Caki2 (cell line): ENCODE results near the gene ARL6IP1. TPM values are rescaled to one million over a fixed set of nuclear protein-coding genes. Genes with fewer than 3 reads are reported as not detected.

Experiments
- DNase-seq: peaks from one replicate; pipeline ENCODE4 v3.0.0-alpha.2; 2015; ENCODE audit warnings: low read depth
- in situ Hi-C: cut with HindIII; loops from 2 replicates; pipeline ENCODE4 v1.10.0; 2016; ENCODE audit warnings: low sequenced_read_pairs, low pct_unique_long_range_greater_than_20kb, mixed read lengths
- total RNA-seq: library from RNA; depleted of rRNA; stranded (reverse); fragments of >200 nt; shearing (Covaris generic); gene quantifications from 2 replicates; pipeline ENCODE4 v1.2.3, GENCODE V29; 2014; ENCODE audit warnings: low replicate concordance; rRNA removed

The ARL6IP1 gene
- 237 and 308 TPM in 2 replicates for total RNA-seq

DNA sequence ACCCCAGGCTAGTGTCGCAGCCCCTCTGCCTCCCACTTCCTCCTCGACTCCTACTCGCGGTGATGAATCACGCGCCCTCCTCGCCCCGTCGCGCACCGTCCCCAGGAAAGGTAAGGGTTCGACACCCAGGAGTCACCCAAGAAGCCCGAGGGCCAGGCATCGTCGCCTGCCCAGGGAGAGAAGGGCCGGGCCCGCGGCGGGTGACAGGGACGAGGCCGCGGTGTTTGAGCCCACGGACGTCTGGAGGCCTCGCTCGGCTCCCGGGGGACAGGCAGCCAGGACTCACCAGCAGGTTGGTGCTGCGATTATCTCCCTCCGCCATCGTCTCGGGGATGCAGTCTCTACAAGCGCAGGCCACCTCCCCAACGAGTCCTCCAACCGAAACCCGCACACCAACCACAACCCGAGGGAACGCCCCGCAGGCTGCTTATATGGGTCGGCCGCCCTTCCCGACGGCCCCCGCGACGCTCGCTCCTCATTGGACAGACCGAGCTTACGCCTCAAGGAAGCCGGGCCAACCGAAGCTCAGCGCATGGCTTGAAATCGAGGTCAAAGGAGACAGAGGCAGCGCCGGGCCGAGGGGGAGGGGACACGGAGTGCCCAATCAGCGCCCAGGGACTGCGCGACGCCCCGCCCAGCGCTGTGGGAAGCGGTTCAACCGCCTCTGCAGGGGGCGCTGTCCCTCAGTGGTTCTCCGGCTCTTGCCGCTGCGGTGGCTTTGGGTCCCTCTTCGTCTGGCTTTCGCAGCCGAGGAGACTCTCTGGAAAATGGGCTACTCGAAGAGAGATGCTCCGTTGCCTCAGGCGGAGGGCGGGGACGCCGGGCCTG is at the start of gene ARL6IP1:
Gene ARL6IP1 (minus strand): TSS at position 405 of the 828 bp plus-strand sequence. CDS start 83 bp downstream, at position 322.
- DNase-seq: peak; percentile 100
- in situ Hi-C loops: loop anchor here (10.0 kb wide), 1 partner anchor 173 kb away; no protein-coding TSS in a partner anchor

DNA sequence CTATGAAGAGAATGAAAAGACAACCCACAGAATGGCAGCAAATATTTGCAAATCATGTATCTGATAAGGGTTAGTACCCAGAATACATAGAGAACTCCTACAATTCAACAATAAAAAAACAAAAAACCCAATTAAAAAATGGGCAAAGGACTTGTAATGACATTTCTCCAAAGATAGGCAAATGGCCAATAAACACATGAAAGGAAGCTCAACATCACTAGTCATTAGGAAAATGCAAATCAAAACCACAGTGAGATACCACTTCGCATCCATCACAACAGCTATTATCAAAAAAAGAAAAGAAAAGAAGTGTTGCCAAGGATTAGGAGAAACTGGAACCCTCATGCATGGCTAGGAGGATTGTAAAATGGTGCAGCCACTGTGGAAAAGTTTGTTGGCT is 45.1 kb upstream of the ARL6IP1 start:
- in situ Hi-C loops: no loop called here
- no peak for DNase-seq

DNA sequence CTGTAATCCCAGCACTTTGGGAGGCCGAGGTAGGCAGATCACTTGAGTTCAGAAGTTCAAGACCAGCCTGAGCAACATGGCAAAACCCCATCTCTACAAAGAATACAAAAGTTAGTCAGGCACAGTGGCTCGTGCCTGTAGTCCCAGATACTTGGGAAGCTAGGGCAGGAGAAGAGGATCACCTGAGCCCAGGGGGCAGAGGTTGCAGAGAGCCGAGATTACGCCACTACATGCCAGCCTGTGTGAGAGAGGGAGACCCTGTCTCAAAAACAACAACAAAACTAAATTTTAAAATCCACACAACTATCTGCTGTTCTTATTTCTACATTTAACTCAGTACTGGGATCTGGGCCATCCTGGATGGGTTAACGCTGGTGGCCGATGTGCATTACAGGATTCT is 41.2 kb upstream of the ARL6IP1 start:
- no peak for DNase-seq
- in situ Hi-C loops: no loop called here

DNA sequence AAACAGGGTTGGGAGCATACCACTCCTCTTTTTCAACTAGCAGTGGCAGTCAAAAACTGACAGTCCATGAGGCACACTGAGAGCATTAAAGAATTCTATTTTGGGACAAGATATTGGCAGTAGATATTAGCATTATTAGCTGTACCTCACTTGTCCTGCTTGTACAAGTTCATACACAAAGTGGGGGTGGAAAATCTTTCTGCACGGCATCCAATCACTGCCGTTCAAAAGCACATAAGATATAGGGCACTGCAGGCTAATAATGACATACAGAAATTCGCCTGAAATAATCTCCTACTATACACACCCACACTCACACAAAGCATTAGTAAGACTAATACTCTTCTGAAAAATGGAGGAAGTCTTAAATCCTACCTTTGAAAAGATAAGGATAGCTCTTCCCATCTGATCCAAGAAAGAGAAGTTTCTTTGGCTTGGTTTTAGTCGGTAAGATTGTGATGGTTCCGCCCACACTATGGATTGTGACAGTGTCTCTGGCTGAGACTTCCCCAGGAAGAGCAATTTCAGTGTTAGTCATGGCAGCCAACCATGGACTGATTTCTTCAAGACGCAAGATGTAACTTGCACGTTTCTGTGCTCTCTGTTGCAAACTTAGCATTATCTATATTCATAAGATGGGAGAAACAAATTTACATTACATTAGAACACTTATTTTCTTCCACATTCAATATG is 40.6 kb upstream of the ARL6IP1 start:
- DNase-seq: no peak
- in situ Hi-C loops: no loop called here

DNA sequence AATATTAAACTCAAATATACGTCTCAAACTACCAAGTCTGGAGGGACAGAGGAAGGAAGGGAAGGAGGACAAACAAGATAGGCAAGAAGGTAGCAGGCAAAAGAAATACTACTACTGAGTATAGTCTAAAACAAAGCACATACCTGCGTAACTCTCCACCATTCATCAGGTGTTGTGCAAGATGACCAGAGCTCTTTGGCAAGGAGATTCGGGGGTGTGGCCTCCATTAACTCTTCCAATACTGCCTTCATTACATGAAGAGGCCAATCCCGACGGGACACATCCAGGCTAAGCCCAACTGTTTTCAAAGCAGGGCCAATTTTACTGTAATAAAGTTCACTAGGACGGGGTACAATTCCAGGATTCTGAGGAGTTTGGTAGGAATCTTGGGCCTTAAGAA is 38.2 kb upstream of the ARL6IP1 start:
- in situ Hi-C loops: no loop called here
- no peak for DNase-seq

DNA sequence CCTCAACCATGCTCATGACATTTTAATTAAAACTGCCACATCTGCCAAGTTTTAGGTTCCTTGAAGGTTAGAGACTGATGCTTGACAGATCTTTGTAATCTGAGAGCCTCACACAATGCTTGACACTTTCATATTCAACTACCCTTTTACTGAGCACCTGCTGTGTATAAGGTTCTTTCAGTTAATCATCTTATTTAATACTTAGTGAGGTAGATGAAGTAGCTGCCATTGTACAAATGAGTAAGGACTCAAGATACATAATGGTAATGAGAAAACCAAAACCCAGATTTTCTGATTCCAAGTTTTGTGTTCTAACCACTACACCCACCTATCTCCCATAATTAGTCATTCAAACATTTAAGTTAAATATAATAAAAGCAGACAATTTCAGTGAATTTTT is 35.4 kb upstream of the ARL6IP1 start:
- in situ Hi-C loops: no loop called here
- DNase-seq: no peak

DNA sequence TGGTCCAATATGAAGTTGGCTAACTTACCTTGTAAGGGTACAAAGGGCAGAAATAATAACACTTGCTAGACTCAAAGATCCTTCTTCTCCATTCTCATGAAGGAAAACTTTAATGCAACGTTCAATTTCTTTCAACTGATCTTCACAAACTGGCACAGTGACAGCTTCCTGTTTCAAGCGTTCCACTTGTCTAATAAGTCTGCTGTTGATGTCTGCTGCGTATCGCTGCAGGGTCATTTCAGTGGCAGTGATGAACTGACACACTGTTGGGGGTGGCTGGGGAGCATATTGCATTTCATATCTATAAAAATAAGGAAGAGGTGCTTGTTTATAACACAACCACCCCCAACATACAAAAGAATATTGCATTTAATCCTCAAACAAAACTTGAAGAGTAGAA is 33.5 kb upstream of the ARL6IP1 start:
- in situ Hi-C loops: no loop called here
- no peak for DNase-seq

DNA sequence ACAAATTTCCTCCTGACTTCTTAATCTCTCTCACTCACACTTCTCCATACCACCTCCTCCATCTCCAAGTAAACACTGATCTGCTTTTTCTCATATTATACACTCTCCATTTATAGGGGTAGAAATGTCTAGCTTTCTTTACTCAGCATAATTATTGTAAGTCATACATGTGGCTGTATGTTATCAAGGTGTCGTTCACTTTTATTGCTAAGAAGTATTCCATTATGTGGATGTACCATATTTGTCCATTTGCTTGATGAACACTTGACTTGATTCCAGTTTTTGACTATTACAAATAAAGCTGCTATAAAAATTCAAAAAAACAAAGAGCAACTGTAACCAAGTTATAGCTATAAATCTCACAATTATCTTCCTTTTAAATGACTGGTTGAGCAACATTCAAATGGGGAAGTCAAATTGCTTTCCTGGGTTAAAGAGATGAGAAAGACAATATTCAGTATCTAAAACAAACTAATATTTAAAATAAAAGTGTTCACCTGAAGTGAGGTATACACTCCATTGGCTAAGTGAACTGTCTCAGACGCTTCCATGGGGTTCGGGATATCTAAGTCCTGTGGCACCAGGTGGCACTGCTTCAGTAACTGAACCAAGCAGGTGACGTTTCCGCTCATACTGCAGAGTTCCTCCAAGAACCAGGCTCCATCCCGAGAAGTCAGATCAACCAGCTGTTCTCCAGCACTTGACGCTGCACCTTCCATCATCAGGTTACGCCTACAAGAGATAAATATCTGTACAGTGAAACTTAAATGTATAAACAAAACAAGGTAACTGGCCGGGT is 32.6 kb upstream of the ARL6IP1 start:
- no peak for DNase-seq
- in situ Hi-C loops: no loop called here

DNA sequence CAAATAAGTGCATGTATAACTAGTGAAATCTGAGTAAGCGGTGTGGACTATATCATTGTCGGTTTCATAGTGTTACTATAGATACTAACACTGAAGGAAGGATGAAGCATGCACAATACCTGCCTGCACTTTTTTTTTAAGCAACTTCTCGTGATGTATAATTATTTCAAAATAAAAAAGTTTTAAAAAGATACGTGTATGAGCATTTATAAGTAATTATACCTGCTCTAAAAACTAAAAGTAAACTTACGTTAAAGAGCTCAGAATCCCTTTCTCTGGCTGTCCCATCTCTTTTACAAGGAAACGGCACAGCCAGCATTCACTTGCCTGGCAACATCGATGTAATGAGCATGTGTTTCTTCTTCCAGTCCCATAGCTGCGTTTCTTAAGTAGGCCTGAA is 31.3 kb upstream of the ARL6IP1 start:
- DNase-seq: no peak
- in situ Hi-C loops: no loop called here

DNA sequence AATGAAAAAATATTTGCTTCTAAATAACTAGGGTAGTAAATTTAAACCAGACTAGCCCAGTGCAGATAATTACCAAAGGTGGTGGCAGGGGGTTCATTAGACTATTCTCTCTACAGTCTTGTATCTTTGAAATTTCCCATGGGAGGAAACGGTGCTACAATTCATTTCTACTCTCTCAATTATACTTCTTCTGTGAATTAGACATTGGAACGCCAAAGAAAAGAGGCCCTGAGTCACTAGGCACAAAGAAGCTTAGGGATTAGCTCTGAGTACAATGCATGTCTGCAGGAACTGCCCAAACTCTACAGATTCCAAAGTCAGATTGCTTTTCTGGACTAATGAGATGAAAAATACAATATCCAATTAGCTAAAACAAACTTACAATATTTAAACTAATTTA is 30.7 kb upstream of the ARL6IP1 start:
- in situ Hi-C loops: no loop called here

DNA sequence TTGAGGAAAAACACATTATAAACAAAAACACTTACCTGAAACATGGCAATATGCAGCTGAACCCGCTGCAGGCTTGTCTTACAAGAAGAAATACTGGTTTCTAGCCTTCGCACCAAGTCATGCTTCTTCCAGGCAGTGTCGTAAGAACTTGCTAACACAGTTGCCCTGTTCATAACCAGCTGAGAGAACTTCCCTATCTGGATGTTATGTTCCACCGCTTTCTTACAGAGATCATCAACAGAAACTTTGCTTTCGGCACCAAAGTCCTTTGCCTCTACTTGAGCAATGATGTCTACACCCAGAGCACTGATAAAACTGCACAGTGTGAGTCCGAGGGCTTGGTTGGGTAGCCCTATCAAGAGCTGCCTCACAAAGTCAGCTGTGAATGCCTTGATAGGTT is 27.9 kb upstream of the ARL6IP1 start:
- DNase-seq: no peak
- in situ Hi-C loops: no loop called here

More for the DNA sequence above, 30.7 kb upstream of the ARL6IP1 start:
- no peak for DNase-seq

DNA sequence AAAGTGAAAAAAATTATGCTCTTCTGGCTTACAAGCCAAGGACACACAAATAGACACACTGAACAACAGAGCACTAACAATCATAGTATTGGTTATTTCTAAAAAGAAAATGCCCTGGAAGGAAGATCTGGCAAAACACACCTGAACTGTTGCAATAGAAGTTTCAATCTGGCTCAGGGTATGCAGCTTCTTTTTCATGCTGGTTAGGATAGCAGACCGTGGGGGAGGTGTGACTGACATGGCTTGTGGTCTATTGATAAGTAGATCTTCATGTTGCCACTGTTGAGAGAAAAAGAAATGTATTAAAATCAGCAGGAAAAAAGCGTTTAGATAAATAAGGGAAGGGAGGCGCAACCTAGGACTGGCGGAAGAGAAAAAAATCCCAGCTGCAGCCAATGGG is 26.5 kb upstream of the ARL6IP1 start:
- DNase-seq: no peak
- in situ Hi-C loops: no loop called here

DNA sequence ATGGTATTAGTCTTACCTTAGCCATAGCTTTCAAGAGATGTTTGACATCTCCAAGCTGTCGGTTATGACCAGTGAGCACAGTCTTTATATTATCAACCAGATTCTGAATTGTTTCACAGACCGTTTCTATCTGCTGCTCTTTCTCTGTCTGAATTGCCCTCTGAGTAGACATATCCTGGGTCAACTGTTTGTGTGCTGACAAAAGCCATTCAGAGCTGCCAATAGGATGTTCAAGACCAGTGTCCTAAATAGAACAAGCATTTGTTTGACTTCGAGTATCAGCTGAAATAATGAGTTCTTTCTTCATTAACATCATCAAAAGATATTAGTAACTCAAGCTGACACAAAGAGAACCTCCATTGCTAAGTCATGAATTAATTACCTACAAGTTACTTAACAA is 14.9 kb upstream of the ARL6IP1 start:
- DNase-seq: no peak
- in situ Hi-C loops: no loop called here

DNA sequence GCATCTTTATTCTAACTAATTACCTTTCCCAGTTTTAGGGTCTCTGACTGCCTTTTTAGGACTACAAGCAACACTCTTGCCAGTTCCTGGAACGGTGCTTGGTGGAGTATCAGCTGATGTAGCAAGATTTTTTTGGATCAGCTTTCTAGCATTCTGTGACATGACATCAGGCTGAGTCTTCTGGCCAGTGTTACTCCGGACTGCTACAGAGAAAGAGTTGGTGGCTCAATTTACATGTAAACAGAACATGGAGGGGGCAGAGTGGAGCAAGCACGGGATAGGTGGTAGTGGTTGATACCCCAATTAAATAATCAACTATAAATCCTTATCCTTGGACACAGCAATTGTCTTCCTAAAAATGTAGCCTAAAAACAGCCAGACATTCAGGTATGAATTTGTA is 10.6 kb upstream of the ARL6IP1 start:
- in situ Hi-C loops: no loop called here
- no peak for DNase-seq

DNA sequence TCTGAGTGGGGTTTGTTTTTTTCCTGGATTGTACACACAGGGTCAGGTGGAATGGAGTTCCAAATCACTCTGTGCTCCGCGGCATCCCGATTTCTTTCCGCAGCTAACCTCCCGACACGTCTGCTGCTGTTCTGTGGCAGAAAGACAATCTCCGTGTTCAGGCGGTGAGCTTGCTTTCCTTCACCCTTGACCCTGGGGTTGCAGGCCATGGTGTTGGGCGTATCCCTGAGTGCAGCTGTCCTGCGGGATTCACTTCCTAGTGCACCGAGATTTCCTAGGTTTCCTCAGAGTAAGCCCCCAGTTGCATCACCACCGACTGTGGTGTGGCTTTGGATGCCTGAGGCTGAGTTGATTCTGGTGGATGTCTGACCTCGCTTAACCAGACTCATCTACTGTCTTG is 7.8 kb upstream of the ARL6IP1 start:
- in situ Hi-C loops: loop anchor here (10.0 kb wide), 1 partner anchor 166 kb away; no protein-coding TSS in a partner anchor
- DNase-seq: no peak

DNA sequence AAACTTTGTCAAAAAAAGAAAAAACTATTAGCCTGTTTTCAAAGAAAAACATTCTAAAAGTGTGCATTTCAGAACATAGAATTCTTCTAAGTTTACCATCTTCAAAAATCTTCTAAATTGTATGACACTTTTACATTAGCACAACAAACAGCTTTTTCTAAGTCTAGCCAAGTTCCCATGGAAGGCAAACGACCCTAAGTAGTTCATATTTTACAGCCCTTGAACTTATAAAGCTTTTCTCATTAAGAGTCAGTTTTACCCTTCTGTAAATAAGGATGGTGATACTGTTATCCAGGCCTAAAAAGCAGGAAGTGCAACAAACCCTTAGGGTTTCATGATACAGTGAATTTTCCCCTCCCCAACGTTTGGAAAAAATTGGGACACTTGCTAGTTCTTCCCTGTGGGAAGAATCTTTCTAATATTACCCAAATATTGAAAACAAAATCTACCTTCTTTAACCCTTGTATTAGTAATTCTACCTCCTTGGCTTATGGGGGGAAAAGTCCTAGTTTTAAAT is 4.0 kb upstream of the ARL6IP1 start:
- no peak for DNase-seq
- in situ Hi-C loops: loop anchor here (10.0 kb wide), 1 partner anchor 169 kb away; no protein-coding TSS in a partner anchor

DNA sequence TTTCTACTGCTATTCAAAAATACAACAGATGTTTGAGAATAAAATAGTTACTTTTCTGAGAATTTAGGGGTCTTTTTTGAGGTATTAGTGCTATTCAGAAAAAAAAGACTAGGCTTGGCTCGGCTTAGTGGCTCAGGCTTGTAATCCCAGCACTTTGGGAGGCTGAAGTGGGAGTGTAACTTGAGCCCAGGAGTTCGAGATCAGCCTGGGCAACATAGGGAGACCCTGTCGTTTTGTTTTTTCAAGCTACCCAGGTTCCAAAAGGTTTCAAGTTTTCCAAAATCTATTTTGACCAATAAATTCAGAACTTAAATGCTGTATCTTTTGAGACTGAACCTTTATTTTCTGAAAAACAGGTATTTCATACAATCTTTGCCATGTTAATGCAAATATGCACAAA is 3.2 kb upstream of the ARL6IP1 start:
- in situ Hi-C loops: loop anchor here (10.0 kb wide), 1 partner anchor 170 kb away; no protein-coding TSS in a partner anchor
- no peak for DNase-seq
